H9 (cell line): ENCODE measurements around the gene CXCL6. TPM values are rescaled to one million over a fixed set of nuclear protein-coding genes. Genes with fewer than 3 reads are reported as not detected.

ENCODE experiments used
- DNase-seq: peaks from one replicate; pipeline ENCODE4 v3.0.0-alpha.2; 2017
- H2AFZ ChIP-seq: one replicate; pipeline ENCODE4 v1.6.1; 2013; ENCODE audit warnings: mild to moderate bottlenecking, low read length, control low read depth, moderate library complexity
- H2AK5ac ChIP-seq: 2 replicates; pipeline ENCODE4 v1.6.1; 2013; ENCODE audit warnings: low read length, control low read depth, mixed read lengths; ENCODE audit not compliant: insufficient read length
- H2BK120ac ChIP-seq: one replicate; pipeline ENCODE4 v1.6.1; 2013; ENCODE audit warnings: low read depth, mild to moderate bottlenecking, low read length, control low read depth, inconsistent platforms; ENCODE audit not compliant: poor library complexity, severe bottlenecking
- H2BK12ac ChIP-seq: 2 replicates; pipeline ENCODE4 v1.6.1; 2013; ENCODE audit warnings: low read length, control low read depth, mixed read lengths, low read depth; ENCODE audit not compliant: insufficient read length
- H2BK15ac ChIP-seq: 2 replicates; pipeline ENCODE4 v1.6.1; 2013; ENCODE audit warnings: low read depth, low read length, control low read depth
- H2BK20ac ChIP-seq: one replicate; pipeline ENCODE4 v1.6.1; 2013; ENCODE audit warnings: low read depth, mild to moderate bottlenecking, low read length, control low read depth, inconsistent platforms; ENCODE audit not compliant: poor library complexity, severe bottlenecking
- H2BK5ac ChIP-seq: 2 replicates; pipeline ENCODE4 v1.6.1; 2013; ENCODE audit warnings: low read length, control low read depth, mixed read lengths; ENCODE audit not compliant: insufficient read length
- H3K14ac ChIP-seq: 2 replicates; pipeline ENCODE4 v1.6.1; 2013; ENCODE audit warnings: low read length, control low read depth; ENCODE audit not compliant: insufficient read depth
- H3K18ac ChIP-seq: 2 replicates; pipeline ENCODE4 v1.6.1; 2013; ENCODE audit warnings: low read depth, mild to moderate bottlenecking, mixed read lengths, low read length, control low read depth; ENCODE audit not compliant: insufficient read length
- H3K23ac ChIP-seq: 2 replicates; pipeline ENCODE4 v1.6.1; 2013; ENCODE audit warnings: low read length, control low read depth, mixed read lengths, low read depth; ENCODE audit not compliant: insufficient read length
- H3K23me2 ChIP-seq: 2 replicates; pipeline ENCODE4 v1.6.1; 2013; ENCODE audit warnings: low read depth, mild to moderate bottlenecking, mixed read lengths, low read length, control low read depth; ENCODE audit not compliant: insufficient read length, poor library complexity, severe bottlenecking
- H3K27ac ChIP-seq: 2 replicates; pipeline ENCODE4 v1.5.1; 2013; ENCODE audit warnings: low read length, control low read depth, mixed read lengths, low read depth; ENCODE audit not compliant: insufficient read length
- H3K27me3 ChIP-seq: 2 replicates; pipeline ENCODE4 v1.6.1; 2013; ENCODE audit warnings: low read length, control low read depth, inconsistent platforms; ENCODE audit not compliant: insufficient read depth
- H3K4ac ChIP-seq: 2 replicates; pipeline ENCODE4 v1.6.1; 2013; ENCODE audit warnings: low read depth, mild to moderate bottlenecking, control low read depth, inconsistent platforms, low read length, moderate library complexity
- H3K4me1 ChIP-seq: 2 replicates; pipeline ENCODE4 v1.6.1; 2013; ENCODE audit warnings: low read length, control low read depth, inconsistent platforms; ENCODE audit not compliant: insufficient read depth
- H3K4me2 ChIP-seq: 2 replicates; pipeline ENCODE4 v1.6.1; 2013; ENCODE audit warnings: low read length, control low read depth, mixed read lengths; ENCODE audit not compliant: insufficient read length, insufficient read depth
- H3K56ac ChIP-seq: 2 replicates; pipeline ENCODE4 v1.6.1; 2013; ENCODE audit warnings: low read depth, mild to moderate bottlenecking, mixed read lengths, low read length, control low read depth; ENCODE audit not compliant: insufficient read length
- H3K79me1 ChIP-seq: 2 replicates; pipeline ENCODE4 v1.6.1; 2013; ENCODE audit warnings: low read depth, mild to moderate bottlenecking, moderate library complexity, low read length, control low read depth, inconsistent platforms; ENCODE audit not compliant: insufficient read depth, poor library complexity, severe bottlenecking
- H3K79me2 ChIP-seq: 2 replicates; pipeline ENCODE4 v1.6.1; 2013; ENCODE audit warnings: low read length, control low read depth, inconsistent platforms; ENCODE audit not compliant: insufficient read depth
- H3K9ac ChIP-seq: 2 replicates; pipeline ENCODE4 v1.6.1; 2013; ENCODE audit warnings: low read length, control low read depth, mixed read lengths; ENCODE audit not compliant: insufficient read length; ENCODE audit errors: extremely low read depth
- H3K9me3 ChIP-seq: one replicate; pipeline ENCODE4 v1.6.1; 2013; ENCODE audit warnings: low read depth, low read length, inconsistent platforms; ENCODE audit not compliant: control insufficient read depth
- H3T11ph ChIP-seq: one replicate; pipeline ENCODE4 v1.6.1; 2013; ENCODE audit warnings: mild to moderate bottlenecking, low read length, control low read depth, inconsistent platforms
- H4K20me1 ChIP-seq: one replicate; pipeline ENCODE4 v1.6.1; 2013; ENCODE audit not compliant: control insufficient read depth, insufficient read length, insufficient read depth
- H4K5ac ChIP-seq: 2 replicates; pipeline ENCODE4 v1.6.1; 2013; ENCODE audit warnings: low read depth, mild to moderate bottlenecking, mixed read lengths, low read length, control low read depth; ENCODE audit not compliant: insufficient read length
- H4K8ac ChIP-seq: replicated peaks from 2 replicates; pipeline ENCODE4 v1.6.1; 2013; ENCODE audit warnings: low read length, control low read depth, mixed read lengths, low read depth; ENCODE audit not compliant: insufficient read length
- H4K91ac ChIP-seq: 2 replicates; pipeline ENCODE4 v1.6.1; 2013; ENCODE audit warnings: low read depth, mild to moderate bottlenecking, moderate library complexity, mixed read lengths, low read length, control low read depth; ENCODE audit not compliant: insufficient read length
- H3K27ac Mint-ChIP-seq, 3 experiments: 2 replicates in 2 of 3; 3 replicates in 1 of 3; pipeline ENCODE4 v1.8.0; 2020 to 2021; ENCODE audit warnings: mixed read lengths in 3 of 3, mild to moderate bottlenecking in 1 of 3, moderate library complexity in 1 of 3
- H3K27me3 Mint-ChIP-seq: 2 replicates; pipeline ENCODE4 v1.8.0; 2021; ENCODE audit warnings: low read depth, mild to moderate bottlenecking, moderate library complexity, mixed read lengths
- H3K36me3 Mint-ChIP-seq, 3 experiments: 2 replicates in 2 of 3; 3 replicates in 1 of 3; pipeline ENCODE4 v1.8.0; 2020 to 2021; ENCODE audit warnings: low read depth in 3 of 3, mixed read lengths in 3 of 3; ENCODE audit not compliant: insufficient read depth in 1 of 3
- H3K4me1 Mint-ChIP-seq, 2 experiments: 2 replicates each; pipeline ENCODE4 v1.8.0; 2020; ENCODE audit warnings: mixed read lengths in 2 of 2
- H3K4me3 Mint-ChIP-seq, 2 experiments: 2 replicates in 1 of 2; 3 replicates in 1 of 2; pipeline ENCODE4 v1.8.0; 2020 to 2021; ENCODE audit warnings: mild to moderate bottlenecking in 2 of 2, mixed read lengths in 2 of 2, moderate library complexity in 1 of 2
- H3K9me3 Mint-ChIP-seq, 2 experiments: 2 replicates in 1 of 2; 3 replicates in 1 of 2; pipeline ENCODE4 v1.8.0; 2020; ENCODE audit warnings: mild to moderate bottlenecking in 2 of 2, mixed read lengths in 2 of 2, moderate library complexity in 1 of 2
- WGBS: extraction: QIAGEN DNeasy Blood & Tissue Kit; methylation state at CpG from one replicate; pipeline ENCODE4 v1.1.7; 2013; ENCODE audit warnings: missing lambda C conversion rate, low lambda C conversion rate, mixed read lengths; ENCODE audit not compliant: insufficient read length; ENCODE audit errors: extremely low coverage; 5-methylcytosine and 5-hydroxymethylcytosine counted together
- total RNA-seq: library from RNA; stranded (reverse); gene quantifications from 2 replicates; pipeline ENCODE4 v1.2.1, GENCODE V29; 2021
- TF ChIP-seq, protein P1 (sequence below): fragments of 200-600 bp; sonication (generic); conservative IDR thresholded peaks from 3 replicates; pipeline ENCODE4 v1.8.0; 2021; ENCODE audit warnings: antibody characterized with exemption, mild to moderate bottlenecking

The CXCL6 gene
- total RNA-seq, 1 experiment from 2014 or later = 0.85 TPM

DNA sequence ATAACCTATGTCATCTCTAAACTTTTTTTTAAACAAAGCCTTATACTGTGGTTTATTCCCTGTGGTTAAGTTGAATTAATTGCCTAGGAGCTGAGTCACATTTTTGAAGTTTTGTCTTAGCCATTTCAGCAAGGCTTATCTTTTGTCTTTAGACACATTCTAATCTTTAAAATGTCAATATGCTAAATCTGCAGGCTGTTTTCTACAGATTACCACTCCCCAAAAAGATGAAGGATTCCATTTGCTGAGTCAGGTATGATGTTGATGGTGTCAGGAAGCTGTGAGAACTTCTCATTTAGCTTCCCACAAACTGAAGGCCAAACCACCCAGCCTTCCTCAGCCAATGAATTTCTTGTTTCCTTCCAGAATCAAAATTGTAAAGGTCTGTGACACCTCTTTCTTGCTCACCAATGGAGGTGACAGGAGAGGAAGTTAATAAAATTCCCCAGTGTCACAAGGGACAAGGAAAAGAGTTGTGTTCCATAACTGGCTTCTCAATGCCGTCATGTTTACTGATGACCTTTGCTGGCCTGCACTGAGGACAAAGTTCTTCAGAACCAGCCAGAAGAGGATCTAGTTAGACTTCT is 3.7 kb upstream of the CXCL6 start:
- Mint-ChIP-seq H3K27me3 (peaks cover 17% of the 10 kb centered on the region), H3K27ac (no peak overlapping the region), H3K4me1 (peaks cover 5 to 8% of the 10 kb centered on the region in 2 experiments; a peak in 1 of 4 replicates), H3K4me3 (no peak overlapping the region), H3K36me3 (peaks cover 0 to 4% (median 2%) of the 10 kb centered on the region in 3 experiments; a peak in 4 of 7 replicates), H3K9me3 (peaks cover 4% of the 10 kb centered on the region in 2 experiments; a peak in 3 of 5 replicates)
- H3K9me3 ChIP-seq = no peaks in the 10 kb centered on the region
- no peak overlapping the region for H2BK20ac ChIP-seq
- H3K56ac ChIP-seq = no peak overlapping the region
- no peak overlapping the region for H3K4me2 ChIP-seq
- DNase-seq = no peak
- no peaks in the 10 kb centered on the region for H3K79me2 ChIP-seq
- H4K20me1 ChIP-seq = no peaks in the 10 kb centered on the region
- H3K18ac ChIP-seq = no peak overlapping the region
- H3K9ac ChIP-seq = no peak overlapping the region
- TF ChIP-seq, protein P1, sequence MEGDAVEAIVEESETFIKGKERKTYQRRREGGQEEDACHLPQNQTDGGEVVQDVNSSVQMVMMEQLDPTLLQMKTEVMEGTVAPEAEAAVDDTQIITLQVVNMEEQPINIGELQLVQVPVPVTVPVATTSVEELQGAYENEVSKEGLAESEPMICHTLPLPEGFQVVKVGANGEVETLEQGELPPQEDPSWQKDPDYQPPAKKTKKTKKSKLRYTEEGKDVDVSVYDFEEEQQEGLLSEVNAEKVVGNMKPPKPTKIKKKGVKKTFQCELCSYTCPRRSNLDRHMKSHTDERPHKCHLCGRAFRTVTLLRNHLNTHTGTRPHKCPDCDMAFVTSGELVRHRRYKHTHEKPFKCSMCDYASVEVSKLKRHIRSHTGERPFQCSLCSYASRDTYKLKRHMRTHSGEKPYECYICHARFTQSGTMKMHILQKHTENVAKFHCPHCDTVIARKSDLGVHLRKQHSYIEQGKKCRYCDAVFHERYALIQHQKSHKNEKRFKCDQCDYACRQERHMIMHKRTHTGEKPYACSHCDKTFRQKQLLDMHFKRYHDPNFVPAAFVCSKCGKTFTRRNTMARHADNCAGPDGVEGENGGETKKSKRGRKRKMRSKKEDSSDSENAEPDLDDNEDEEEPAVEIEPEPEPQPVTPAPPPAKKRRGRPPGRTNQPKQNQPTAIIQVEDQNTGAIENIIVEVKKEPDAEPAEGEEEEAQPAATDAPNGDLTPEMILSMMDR = no peak
- no peak overlapping the region for H4K91ac ChIP-seq
- H3K27ac ChIP-seq = no peak overlapping the region
- H3K27me3 ChIP-seq = no peaks in the 10 kb centered on the region; the same call in 1 of the 2 replicates
- H4K8ac ChIP-seq = no peak overlapping the region
- H2BK120ac ChIP-seq = no peak overlapping the region
- no peaks in the 10 kb centered on the region for H3K4me1 ChIP-seq
- no peaks in the 10 kb centered on the region for H3K79me1 ChIP-seq
- no peak overlapping the region for H3T11ph ChIP-seq
- H2BK5ac ChIP-seq = no peak overlapping the region
- H4K5ac ChIP-seq = no peak overlapping the region
- no peak overlapping the region for H2BK12ac ChIP-seq
- H2AK5ac ChIP-seq = no peak overlapping the region
- H2AFZ ChIP-seq = no peak overlapping the region
- peaks cover 3% of the 10 kb centered on the region for H3K23me2 ChIP-seq
- H3K23ac ChIP-seq = no peak overlapping the region
- WGBS = no CpG with 5 or more reads among the region's 1 CpG
- H3K14ac ChIP-seq = no peak overlapping the region
- H2BK15ac ChIP-seq = no peak overlapping the region
- H3K4ac ChIP-seq = no peak overlapping the region
